DOHH2 (cell line): Measurements from ENCODE around the gene CYP46A1.

Source experiments
- H3F3A ChIP-seq: fragments of 200-600 bp; sonication (generic), shearing (Covaris generic); 2 replicates; pipeline ENCODE4 v1.6.0; 2016; ENCODE audit warnings: antibody characterized with exemption, mild to moderate bottlenecking; ENCODE audit not compliant: control insufficient read depth, insufficient read depth
- H3K27ac ChIP-seq: fragments of 200-600 bp; sonication (generic); 2 replicates; pipeline ENCODE4 v1.5.1; 2014; ENCODE audit warnings: low read depth, mild to moderate bottlenecking, low read length, moderate library complexity
- H3K27me3 ChIP-seq: fragments of 200-600 bp; sonication (generic); 2 replicates; pipeline ENCODE4 v1.6.1; 2014; ENCODE audit warnings: mild to moderate bottlenecking, low read length, mixed read lengths; ENCODE audit not compliant: control insufficient read depth
- H3K36me3 ChIP-seq: fragments of 200-600 bp; sonication (generic); 2 replicates; pipeline ENCODE4 v1.6.1; 2014; ENCODE audit warnings: mild to moderate bottlenecking, low read length, moderate library complexity, mixed read lengths; ENCODE audit not compliant: control insufficient read depth
- H3K4me1 ChIP-seq: fragments of 200-600 bp; sonication (generic); 2 replicates; pipeline ENCODE4 v1.6.1; 2014; ENCODE audit warnings: mild to moderate bottlenecking, low read length, mixed read lengths; ENCODE audit not compliant: control insufficient read depth
- H3K4me2 ChIP-seq: fragments of 200-600 bp; sonication (generic); 2 replicates; pipeline ENCODE4 v1.6.0; 2014; ENCODE audit warnings: mild to moderate bottlenecking, low read length, moderate library complexity
- H3K4me3 ChIP-seq: fragments of 200-600 bp; sonication (generic); 2 replicates; pipeline ENCODE4 v1.5.1; 2014; ENCODE audit warnings: mild to moderate bottlenecking, low read length, mixed read lengths
- H3K79me2 ChIP-seq: fragments of 200-600 bp; sonication (generic); 2 replicates; pipeline ENCODE4 v1.6.1; 2014; ENCODE audit warnings: mild to moderate bottlenecking, low read length, mixed read lengths; ENCODE audit not compliant: control insufficient read depth
- H3K9me2 ChIP-seq: fragments of 200-600 bp; sonication (generic); replicated peaks from 2 replicates; pipeline ENCODE4 v1.6.1; 2014; ENCODE audit warnings: mild to moderate bottlenecking, low read length, mixed read lengths; ENCODE audit not compliant: control insufficient read depth
- H3K9me3 ChIP-seq: fragments of 200-600 bp; sonication (generic); 2 replicates; pipeline ENCODE4 v1.6.1; 2014; ENCODE audit warnings: antibody characterized with exemption, low read length, mixed read lengths; ENCODE audit not compliant: control insufficient read depth, insufficient read depth
- H4K20me1 ChIP-seq: fragments of 200-600 bp; sonication (generic); 2 replicates; pipeline ENCODE4 v1.6.0; 2014; ENCODE audit warnings: low read depth, mild to moderate bottlenecking, antibody characterized with exemption, low read length, moderate library complexity; ENCODE audit not compliant: control insufficient read depth, insufficient read depth
- EZH2phosphoT487 ChIP-seq: fragments of 200-600 bp; sonication (generic); IDR thresholded peaks from 2 replicates; pipeline ENCODE4 v1.6.1; 2017; ENCODE audit warnings: borderline replicate concordance, mild to moderate bottlenecking, antibody characterized with exemption, low read length, moderate library complexity, mixed read lengths
- TF ChIP-seq, protein P1 (sequence below): fragments of 200-600 bp; sonication (generic); IDR thresholded peaks from one replicate; pipeline ENCODE4 v1.5.1; 2014; ENCODE audit warnings: antibody characterized with exemption, mild to moderate bottlenecking, low read depth, low read length; ENCODE audit not compliant: poor library complexity, severe bottlenecking

CYP46A1 gene

DNA sequence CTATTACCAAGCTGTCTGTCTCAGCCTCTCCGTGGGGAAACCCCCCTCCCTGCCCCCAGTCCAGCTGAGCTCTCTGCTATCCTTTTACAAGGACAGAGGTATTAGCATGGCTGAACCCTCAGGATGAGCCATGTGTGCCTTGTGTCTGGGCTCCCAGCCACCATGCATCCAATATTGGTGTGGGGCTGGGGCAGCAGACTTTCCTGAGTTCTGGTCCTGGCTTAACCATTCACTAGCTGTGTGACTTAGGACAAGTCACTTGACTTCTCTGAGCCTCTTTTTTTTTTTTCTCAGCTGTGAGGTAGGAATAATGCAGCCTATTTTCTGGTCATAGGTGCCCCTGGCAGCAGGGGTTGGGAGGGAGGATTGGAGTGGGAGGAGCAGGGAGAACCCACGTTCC is 17.1 kb upstream of the CYP46A1 start:
- no peak overlapping the region for H3K4me3 ChIP-seq
- H3K36me3 ChIP-seq: no peaks in the 10 kb centered on the region
- no peaks in the 10 kb centered on the region for H3F3A ChIP-seq
- H4K20me1 ChIP-seq: no peaks in the 10 kb centered on the region
- no peaks in the 10 kb centered on the region for H3K9me3 ChIP-seq
- no peak for TF ChIP-seq EZH2phosphoT487
- TF ChIP-seq, protein P1, sequence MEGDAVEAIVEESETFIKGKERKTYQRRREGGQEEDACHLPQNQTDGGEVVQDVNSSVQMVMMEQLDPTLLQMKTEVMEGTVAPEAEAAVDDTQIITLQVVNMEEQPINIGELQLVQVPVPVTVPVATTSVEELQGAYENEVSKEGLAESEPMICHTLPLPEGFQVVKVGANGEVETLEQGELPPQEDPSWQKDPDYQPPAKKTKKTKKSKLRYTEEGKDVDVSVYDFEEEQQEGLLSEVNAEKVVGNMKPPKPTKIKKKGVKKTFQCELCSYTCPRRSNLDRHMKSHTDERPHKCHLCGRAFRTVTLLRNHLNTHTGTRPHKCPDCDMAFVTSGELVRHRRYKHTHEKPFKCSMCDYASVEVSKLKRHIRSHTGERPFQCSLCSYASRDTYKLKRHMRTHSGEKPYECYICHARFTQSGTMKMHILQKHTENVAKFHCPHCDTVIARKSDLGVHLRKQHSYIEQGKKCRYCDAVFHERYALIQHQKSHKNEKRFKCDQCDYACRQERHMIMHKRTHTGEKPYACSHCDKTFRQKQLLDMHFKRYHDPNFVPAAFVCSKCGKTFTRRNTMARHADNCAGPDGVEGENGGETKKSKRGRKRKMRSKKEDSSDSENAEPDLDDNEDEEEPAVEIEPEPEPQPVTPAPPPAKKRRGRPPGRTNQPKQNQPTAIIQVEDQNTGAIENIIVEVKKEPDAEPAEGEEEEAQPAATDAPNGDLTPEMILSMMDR: no peak
- peaks cover 6% of the 10 kb centered on the region; the same call in 1 of the 2 replicates for H3K4me1 ChIP-seq
- H3K4me2 ChIP-seq: no peak overlapping the region
- H3K9me2 ChIP-seq: no peaks in the 10 kb centered on the region
- no peak overlapping the region for H3K27ac ChIP-seq
- no peaks in the 10 kb centered on the region for H3K79me2 ChIP-seq
- no peaks in the 10 kb centered on the region for H3K27me3 ChIP-seq

DNA sequence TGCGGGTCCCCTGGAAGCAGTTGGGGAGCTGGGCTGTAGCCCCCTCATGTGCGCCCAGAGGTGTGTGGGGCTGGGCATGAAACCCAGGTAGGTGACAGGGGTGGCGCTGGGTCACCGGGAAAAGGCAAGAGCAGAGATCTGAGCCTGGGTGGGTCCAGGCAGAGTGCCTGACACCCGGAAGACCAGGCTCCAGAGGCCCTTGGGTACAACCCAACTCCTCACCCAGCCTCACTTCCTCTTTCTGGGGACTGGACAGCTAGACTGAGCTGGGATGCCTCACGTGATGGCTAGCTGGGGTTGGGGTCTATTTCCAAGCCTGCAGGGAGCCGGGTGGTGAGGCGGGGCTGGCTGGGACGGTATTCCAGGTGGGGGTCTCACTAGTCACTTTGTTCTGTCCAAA is 16.3 kb upstream of the CYP46A1 start:
- H3K79me2 ChIP-seq: no peaks in the 10 kb centered on the region
- no peak overlapping the region for H3K4me2 ChIP-seq
- TF ChIP-seq, protein P1: no peak
- no peak for TF ChIP-seq EZH2phosphoT487
- no peaks in the 10 kb centered on the region for H3K27me3 ChIP-seq
- peaks cover 12% of the 10 kb centered on the region for H3K4me1 ChIP-seq
- no peaks in the 10 kb centered on the region for H3K9me3 ChIP-seq
- H3K4me3 ChIP-seq: no peak overlapping the region
- H3K36me3 ChIP-seq: no peaks in the 10 kb centered on the region
- no peaks in the 10 kb centered on the region for H3K9me2 ChIP-seq
- H3K27ac ChIP-seq: no peak overlapping the region
- H4K20me1 ChIP-seq: no peaks in the 10 kb centered on the region
- H3F3A ChIP-seq: no peaks in the 10 kb centered on the region

DNA sequence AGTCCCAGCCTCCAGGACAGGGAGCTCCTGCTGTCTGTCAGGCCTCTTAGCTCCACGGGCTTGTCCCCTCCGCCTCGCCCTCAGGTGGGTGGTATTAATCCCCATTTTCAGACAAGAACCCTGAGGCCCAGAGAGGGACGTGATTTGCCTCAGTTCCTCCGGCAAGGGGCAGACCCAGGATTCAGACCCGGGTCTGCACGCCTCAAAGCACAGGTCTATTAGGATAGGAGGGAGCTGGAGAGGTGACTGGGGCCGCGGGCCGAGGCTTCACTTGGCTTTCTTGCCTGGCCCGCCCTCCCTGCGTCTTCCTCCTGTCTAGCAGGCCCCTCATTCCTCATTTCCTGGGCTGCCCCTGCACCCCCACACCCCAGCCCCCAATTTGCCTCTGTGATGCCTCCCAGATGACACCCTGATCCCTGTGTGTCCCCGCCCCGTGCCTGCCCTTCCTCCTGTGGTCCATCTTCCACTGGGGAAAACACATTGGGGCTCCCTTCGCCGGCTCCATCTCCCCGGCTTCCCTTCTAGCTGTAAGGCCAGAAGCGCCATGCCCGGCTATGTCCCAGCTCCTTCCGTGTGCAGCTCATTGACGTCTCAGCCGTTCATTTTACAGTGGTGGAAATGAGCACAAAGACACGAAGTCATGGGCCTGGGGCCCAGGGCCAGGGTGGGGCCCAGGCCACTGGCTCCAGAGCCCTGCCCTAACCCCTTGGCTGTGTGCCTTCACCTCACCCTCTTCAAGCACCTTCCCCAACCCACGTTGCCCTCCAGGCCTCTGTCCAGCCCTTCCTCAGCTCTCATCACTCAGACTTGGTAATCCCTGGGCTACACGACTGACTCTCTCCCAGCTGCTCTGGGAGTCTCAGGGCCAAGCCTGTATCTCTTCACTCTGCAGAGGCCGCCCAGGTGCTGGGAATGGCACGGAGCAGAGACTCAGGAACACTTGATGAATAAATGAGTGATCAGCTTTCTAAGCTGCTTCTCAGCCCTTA is 15.5 kb upstream of the CYP46A1 start:
- Histone ChIP-seq H3K27ac (no peak overlapping the region), H3K27me3 (no peaks in the 10 kb centered on the region), H3K4me1 (peaks cover 12% of the 10 kb centered on the region), H4K20me1 (no peaks in the 10 kb centered on the region), H3K79me2 (no peaks in the 10 kb centered on the region), H3K9me3 (no peaks in the 10 kb centered on the region), H3F3A (no peaks in the 10 kb centered on the region), H3K36me3 (no peaks in the 10 kb centered on the region), H3K4me2 (no peak overlapping the region), H3K4me3 (no peak overlapping the region), H3K9me2 (no peaks in the 10 kb centered on the region)
- TF ChIP-seq, protein P1: no peak
- no peak for TF ChIP-seq EZH2phosphoT487
